Astrocyte (in vitro differentiated cells and primary cell): ENCODE results near the gene MIPOL1. TPM values are rescaled to one million over a fixed set of nuclear protein-coding genes. Genes with fewer than 3 reads are reported as not detected.

Experiments
- DNase-seq: peaks from one replicate; pipeline ENCODE4 v3.0.0-alpha.2; 2010; ENCODE audit warnings: low read depth
- FAIRE-seq: peaks from 2 replicates; lab custom pipeline; 2011; peaks lifted over from hg19 to GRCh38; lab: Jason Lieb, UNC
- H2AFZ ChIP-seq: 2 replicates; pipeline ENCODE4 v1.6.0; 2012; ENCODE audit warnings: low read depth, low read length, inconsistent platforms
- H3K27ac ChIP-seq: 2 replicates; pipeline ENCODE4 v1.5.1; 2011; ENCODE audit warnings: low read depth, low read length, inconsistent platforms
- H3K27me3 ChIP-seq: 2 replicates; pipeline ENCODE4 v1.6.0; 2011; ENCODE audit warnings: low read length, inconsistent platforms; ENCODE audit not compliant: insufficient read depth
- H3K36me3 ChIP-seq: 2 replicates; pipeline ENCODE4 v1.5.1; 2011; ENCODE audit warnings: low read length, inconsistent platforms; ENCODE audit not compliant: insufficient read depth
- H3K4me1 ChIP-seq: 2 replicates; pipeline ENCODE4 v1.5.1; 2011; ENCODE audit warnings: low read length, inconsistent platforms; ENCODE audit not compliant: insufficient read depth
- H3K4me2 ChIP-seq: 2 replicates; pipeline ENCODE4 v1.6.0; 2012; ENCODE audit warnings: low read length, inconsistent platforms
- H3K4me3 ChIP-seq: 2 replicates; pipeline ENCODE4 v1.5.1; 2011; ENCODE audit warnings: low read depth, mild to moderate bottlenecking, low read length, inconsistent platforms; ENCODE audit not compliant: insufficient read depth
- H3K79me2 ChIP-seq: 2 replicates; pipeline ENCODE4 v1.6.0; 2012; ENCODE audit warnings: mild to moderate bottlenecking, low read length, inconsistent platforms; ENCODE audit not compliant: insufficient read depth
- H3K9ac ChIP-seq: 2 replicates; pipeline ENCODE4 v1.6.0; 2012; ENCODE audit warnings: mild to moderate bottlenecking, low read length, inconsistent platforms
- H3K9me3 ChIP-seq: 2 replicates; pipeline ENCODE4 v1.5.1; 2012; ENCODE audit warnings: low read depth, mild to moderate bottlenecking, low read length, inconsistent platforms; ENCODE audit not compliant: insufficient read depth
- H4K20me1 ChIP-seq: 2 replicates; pipeline ENCODE4 v1.6.0; 2012; ENCODE audit warnings: low read length, inconsistent platforms; ENCODE audit not compliant: insufficient read depth
- H3K27ac Mint-ChIP-seq: one replicate; pipeline ENCODE4 v1.8.0; 2021; ENCODE audit warnings: mild to moderate bottlenecking, mixed read lengths; ENCODE audit not compliant: unreplicated experiment
- H3K27me3 Mint-ChIP-seq: one replicate; pipeline ENCODE4 v1.8.0; 2021; ENCODE audit warnings: low read depth, mixed read lengths; ENCODE audit not compliant: unreplicated experiment
- H3K36me3 Mint-ChIP-seq: one replicate; pipeline ENCODE4 v1.8.0; 2021; ENCODE audit warnings: low read depth, mixed read lengths; ENCODE audit not compliant: unreplicated experiment
- H3K4me1 Mint-ChIP-seq: one replicate; pipeline ENCODE4 v1.8.0; 2021; ENCODE audit warnings: low read depth, mixed read lengths; ENCODE audit not compliant: unreplicated experiment
- H3K4me3 Mint-ChIP-seq: one replicate; pipeline ENCODE4 v1.8.0; 2021; ENCODE audit warnings: mild to moderate bottlenecking, moderate library complexity, mixed read lengths; ENCODE audit not compliant: unreplicated experiment
- H3K9me3 Mint-ChIP-seq: one replicate; pipeline ENCODE4 v1.8.0; 2021; ENCODE audit warnings: mild to moderate bottlenecking, mixed read lengths; ENCODE audit not compliant: unreplicated experiment
- EZH2 ChIP-seq: IDR thresholded peaks from 2 replicates; pipeline ENCODE4 v1.6.1; 2012; ENCODE audit warnings: mild to moderate bottlenecking, low read length, inconsistent platforms; ENCODE audit not compliant: insufficient read depth
- total RNA-seq: library from RNA; stranded (reverse); gene quantifications from 2 replicates; pipeline ENCODE4 v1.2.1, GENCODE V29; 2021
- TF ChIP-seq, protein P1 (sequence below): IDR thresholded peaks from 2 replicates; pipeline ENCODE4 v1.5.1; 2011; ENCODE audit warnings: low read depth, mild to moderate bottlenecking, inconsistent platforms, low read length, moderate library complexity; ENCODE audit not compliant: insufficient read depth

Gene MIPOL1
- total RNA-seq, 1 donor from 2014 or later = 15.7 TPM

DNA sequence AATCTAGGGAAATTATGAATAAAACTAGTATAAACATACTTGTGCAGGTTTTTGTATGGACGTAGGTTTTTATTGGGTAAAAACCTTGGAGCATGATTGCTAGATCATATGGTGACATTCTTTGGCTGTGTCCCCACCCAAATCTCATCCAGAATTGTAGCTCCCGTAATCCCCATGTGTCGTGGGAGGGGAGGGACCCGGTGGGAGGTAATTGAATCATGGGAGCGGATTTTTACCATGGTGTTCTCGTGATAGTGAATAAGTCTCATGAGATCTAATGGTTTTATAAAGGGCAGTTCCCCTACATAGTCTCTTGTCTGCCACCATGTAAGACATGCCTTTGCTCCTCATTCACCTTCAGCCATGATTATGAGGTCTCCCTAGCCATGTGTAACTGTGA, 276.5 kb downstream of the MIPOL1 start:
- FAIRE-seq = no peak

DNA sequence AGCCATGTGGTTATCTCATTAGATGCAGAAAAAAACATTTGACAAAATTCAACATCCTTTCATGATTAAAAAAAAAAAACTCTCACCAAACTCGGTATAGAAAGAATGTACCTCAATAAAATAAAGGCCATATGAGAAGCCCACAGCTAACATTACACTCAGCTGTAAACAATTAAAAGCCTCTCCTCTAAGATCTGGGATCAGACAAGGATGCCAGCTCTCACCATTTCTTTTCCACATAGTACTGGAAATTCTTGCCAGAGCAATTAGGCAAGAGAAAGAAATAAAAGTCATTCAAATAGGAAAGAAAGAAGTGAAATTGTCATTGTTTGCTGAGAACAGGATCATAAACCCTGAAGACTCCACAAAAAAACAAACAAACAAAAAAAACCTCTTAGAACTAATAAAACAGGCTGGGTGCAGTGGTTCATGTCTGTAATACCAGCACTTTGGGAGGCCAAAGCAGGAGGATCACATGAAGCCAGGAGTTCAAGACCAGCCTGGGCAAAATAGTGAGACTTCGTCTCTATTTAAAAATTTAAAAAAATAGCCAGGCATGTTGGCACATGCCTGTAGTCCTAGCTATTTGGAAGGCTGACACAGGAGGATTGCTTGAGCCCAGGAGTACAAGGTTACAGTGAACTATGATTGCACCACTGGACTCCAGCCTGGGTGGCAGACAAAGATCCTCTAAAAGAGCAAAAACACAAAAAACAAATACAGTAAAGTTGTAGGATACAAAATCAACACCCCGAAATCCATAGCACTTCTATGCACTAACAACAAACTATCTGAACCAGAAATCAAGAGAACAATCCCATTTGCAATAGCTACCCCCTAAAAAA, 282.9 kb downstream of the MIPOL1 start:
- H3K9me3 Mint-ChIP-seq = peaks cover 2% of the 10 kb centered on the region
- TF ChIP-seq, protein P1, sequence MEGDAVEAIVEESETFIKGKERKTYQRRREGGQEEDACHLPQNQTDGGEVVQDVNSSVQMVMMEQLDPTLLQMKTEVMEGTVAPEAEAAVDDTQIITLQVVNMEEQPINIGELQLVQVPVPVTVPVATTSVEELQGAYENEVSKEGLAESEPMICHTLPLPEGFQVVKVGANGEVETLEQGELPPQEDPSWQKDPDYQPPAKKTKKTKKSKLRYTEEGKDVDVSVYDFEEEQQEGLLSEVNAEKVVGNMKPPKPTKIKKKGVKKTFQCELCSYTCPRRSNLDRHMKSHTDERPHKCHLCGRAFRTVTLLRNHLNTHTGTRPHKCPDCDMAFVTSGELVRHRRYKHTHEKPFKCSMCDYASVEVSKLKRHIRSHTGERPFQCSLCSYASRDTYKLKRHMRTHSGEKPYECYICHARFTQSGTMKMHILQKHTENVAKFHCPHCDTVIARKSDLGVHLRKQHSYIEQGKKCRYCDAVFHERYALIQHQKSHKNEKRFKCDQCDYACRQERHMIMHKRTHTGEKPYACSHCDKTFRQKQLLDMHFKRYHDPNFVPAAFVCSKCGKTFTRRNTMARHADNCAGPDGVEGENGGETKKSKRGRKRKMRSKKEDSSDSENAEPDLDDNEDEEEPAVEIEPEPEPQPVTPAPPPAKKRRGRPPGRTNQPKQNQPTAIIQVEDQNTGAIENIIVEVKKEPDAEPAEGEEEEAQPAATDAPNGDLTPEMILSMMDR = no peak
- no peak for TF ChIP-seq EZH2
- FAIRE-seq (no peak), DNase-seq (no peak)
- H3K27me3 Mint-ChIP-seq = no peaks in the 10 kb centered on the region
- Histone ChIP-seq H3K27ac (no peak overlapping the region), H3K79me2 (no peaks in the 10 kb centered on the region), H3K4me2 (no peak overlapping the region), H3K4me3 (no peak overlapping the region), H2AFZ (no peak overlapping the region), H3K9ac (no peak overlapping the region), H3K36me3 (no peaks in the 10 kb centered on the region), H3K27me3 (no peaks in the 10 kb centered on the region), H3K4me1 (no peaks in the 10 kb centered on the region), H3K9me3 (no peaks in the 10 kb centered on the region), H4K20me1 (no peaks in the 10 kb centered on the region)
- no peaks in the 10 kb centered on the region for H3K4me1 Mint-ChIP-seq
- no peak overlapping the region for H3K27ac Mint-ChIP-seq
- no peak overlapping the region for H3K4me3 Mint-ChIP-seq
- no peaks in the 10 kb centered on the region for H3K36me3 Mint-ChIP-seq

More for the DNA sequence above, 276.5 kb downstream of the MIPOL1 start:
- H3K9me3 Mint-ChIP-seq = peaks cover 3% of the 10 kb centered on the region
- no peaks in the 10 kb centered on the region for H3K9me3 ChIP-seq
- H3K36me3 Mint-ChIP-seq = peaks cover 2% of the 10 kb centered on the region
- no peak overlapping the region for H3K9ac ChIP-seq
- no peaks in the 10 kb centered on the region for H3K79me2 ChIP-seq
- no peaks in the 10 kb centered on the region for H3K36me3 ChIP-seq
- TF ChIP-seq, protein P1 = no peak
- no peak for TF ChIP-seq EZH2
- no peaks in the 10 kb centered on the region for H3K27me3 ChIP-seq
- no peaks in the 10 kb centered on the region for H3K4me1 Mint-ChIP-seq
- no peaks in the 10 kb centered on the region for H3K4me1 ChIP-seq
- no peak for DNase-seq
- no peak overlapping the region for H3K4me3 Mint-ChIP-seq
- no peak overlapping the region for H2AFZ ChIP-seq
- no peak overlapping the region for H3K27ac ChIP-seq
- H3K4me3 ChIP-seq = no peak overlapping the region
- H3K4me2 ChIP-seq = no peak overlapping the region
- no peak overlapping the region for H3K27ac Mint-ChIP-seq
- H3K27me3 Mint-ChIP-seq = no peaks in the 10 kb centered on the region
- no peaks in the 10 kb centered on the region for H4K20me1 ChIP-seq

DNA sequence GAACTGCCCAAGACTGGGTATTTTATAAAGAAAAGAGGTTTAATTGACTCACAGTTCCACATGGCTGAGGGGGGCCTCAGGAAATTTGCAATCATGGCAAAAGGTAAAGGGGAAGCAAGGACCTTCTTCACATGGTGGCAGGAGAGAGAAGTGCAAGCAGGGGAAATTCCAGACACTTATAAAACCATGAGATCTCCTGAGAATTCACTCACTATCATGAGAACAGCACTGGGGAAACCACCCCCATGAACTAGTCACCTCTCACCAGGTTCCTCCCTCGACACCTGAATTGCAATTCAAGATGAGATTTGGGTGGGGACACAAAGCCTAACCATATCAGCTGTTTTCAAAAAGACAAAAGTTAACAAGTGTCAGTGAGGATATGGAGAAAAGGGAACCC, 284.7 kb downstream of the MIPOL1 start:
- no peaks in the 10 kb centered on the region for H3K4me1 Mint-ChIP-seq
- H3K27me3 Mint-ChIP-seq = no peaks in the 10 kb centered on the region
- TF ChIP-seq, protein P1 = no peak
- Histone ChIP-seq H4K20me1 (no peaks in the 10 kb centered on the region), H3K4me1 (no peaks in the 10 kb centered on the region), H3K36me3 (no peaks in the 10 kb centered on the region), H3K4me3 (no peak overlapping the region), H3K9ac (no peak overlapping the region), H3K4me2 (no peak overlapping the region), H3K27me3 (no peaks in the 10 kb centered on the region), H3K79me2 (no peaks in the 10 kb centered on the region), H3K27ac (no peak overlapping the region), H3K9me3 (no peaks in the 10 kb centered on the region), H2AFZ (no peak overlapping the region)
- H3K9me3 Mint-ChIP-seq = peaks cover 5% of the 10 kb centered on the region
- FAIRE-seq (no peak), DNase-seq (no peak)
- no peak overlapping the region for H3K27ac Mint-ChIP-seq
- H3K4me3 Mint-ChIP-seq = no peak overlapping the region
- no peaks in the 10 kb centered on the region for H3K36me3 Mint-ChIP-seq
